Panc1 (cell line): ENCODE data around the gene TMEM141. TPM values are rescaled to one million over a fixed set of nuclear protein-coding genes. Genes with fewer than 3 reads are reported as not detected.

Experiments used
- ATAC-seq: fragments of 200-7000 bp; cut with Tn5 transposase; 2 replicates; pipeline ENCODE4 v1.9.1; 2020; ENCODE audit warnings: mild to moderate bottlenecking, moderate library complexity
- BruUV-seq: library from RNA; stranded (reverse); fragments of 400-500 nt; replicated peaks from 2 replicates; lab custom pipeline; 2021; lab: Mats Ljungman, UMichigan
- CTCF ChIA-PET: fragments of 300-600 bp; sonication (Branson Sonifier 250); formaldehyde crosslinking; loops from one replicate; lab custom pipeline; 2022; ENCODE audit warnings: antibody characterized with exemption; lab: Charles Lee
- POLR2A ChIA-PET: fragments of 300-600 bp; sonication (Branson Sonifier 250); formaldehyde crosslinking; loops from one replicate; lab custom pipeline; 2022; ENCODE audit warnings: antibody characterized with exemption; lab: Charles Lee
- DNase-seq: peaks from one replicate; pipeline ENCODE4 v3.0.0-alpha.2; 2010; ENCODE audit warnings: low read depth, low spot score
- H3K27ac ChIP-seq: 2 replicates; pipeline ENCODE4 v1.5.1; 2011; ENCODE audit warnings: mild to moderate bottlenecking, low read length, inconsistent platforms
- H3K27me3 ChIP-seq: fragments of 200-500 bp; sonication (Bioruptor generic); 2 replicates; pipeline ENCODE4 v1.6.0; 2014; ENCODE audit warnings: low read length, inconsistent platforms; ENCODE audit not compliant: control insufficient read depth, insufficient read depth
- H3K36me3 ChIP-seq: fragments of 200-500 bp; sonication (Bioruptor generic); 2 replicates; pipeline ENCODE4 v1.5.1; 2014; ENCODE audit warnings: inconsistent platforms, mild to moderate bottlenecking, low read length, moderate library complexity; ENCODE audit not compliant: control insufficient read depth, insufficient read depth
- H3K4me1 ChIP-seq: 2 replicates; pipeline ENCODE4 v1.5.1; 2011; ENCODE audit warnings: inconsistent platforms, mild to moderate bottlenecking, low read length, moderate library complexity; ENCODE audit not compliant: control insufficient read depth, insufficient read depth
- H3K4me3 ChIP-seq, 2 experiments: 2 replicates each; pipeline ENCODE4 v1.5.1; 2011 to 2012; ENCODE audit warnings: low read depth in 2 of 2, low read length in 2 of 2, mild to moderate bottlenecking in 2 of 2, inconsistent platforms in 1 of 2, moderate library complexity in 1 of 2
- H3K9me3 ChIP-seq: fragments of 200-500 bp; sonication (Bioruptor generic); 2 replicates; pipeline ENCODE4 v1.5.1; 2014; ENCODE audit warnings: low read depth, mild to moderate bottlenecking, inconsistent platforms, low read length, moderate library complexity; ENCODE audit not compliant: control insufficient read depth, insufficient read depth
- CTCF ChIP-seq: fragments of 450-650 bp; IDR thresholded peaks from 2 replicates; pipeline ENCODE4 v1.5.1; 2017; ENCODE audit warnings: mild to moderate bottlenecking
- POLR2AphosphoS5 ChIP-seq: IDR thresholded peaks from 2 replicates; pipeline ENCODE4 v1.6.1; 2012; ENCODE audit warnings: mild to moderate bottlenecking, low read depth, low read length, moderate library complexity
- SIN3A ChIP-seq: IDR thresholded peaks from 2 replicates; pipeline ENCODE4 v1.6.1; 2012; ENCODE audit warnings: low read depth, mild to moderate bottlenecking, low read length, moderate library complexity, borderline replicate concordance; ENCODE audit not compliant: insufficient read depth
- TCF7L2 ChIP-seq: IDR thresholded peaks from 2 replicates; pipeline ENCODE4 v1.6.1; 2011; ENCODE audit warnings: mild to moderate bottlenecking, low read depth, low read length, inconsistent platforms
- in situ Hi-C: cut with HindIII; loops from 2 replicates; pipeline ENCODE4 v1.10.0; 2016; ENCODE audit warnings: low sequenced_read_pairs, low pct_unique_long_range_greater_than_20kb
- intact Hi-C: fragments of 100-400 bp; cut with micrococcal nuclease; formaldehyde crosslinking; loops from one replicate; pipeline ENCODE4 v1.10.0; 2022; ENCODE audit not compliant: unreplicated experiment
- total RNA-seq: library from RNA; stranded (reverse); gene quantifications from one replicate; pipeline ENCODE4 v1.2.1, GENCODE V29; 2021; ENCODE audit not compliant: unreplicated experiment
- TF ChIP-seq, protein P1 (sequence below), 2 experiments: IDR thresholded peaks; 2 replicates each; pipeline ENCODE4 v1.6.1; 2011 to 2012; ENCODE audit warnings: low read depth in 2 of 2, control low read depth in 1 of 2, low read length in 1 of 2, mild to moderate bottlenecking in 1 of 2, moderate library complexity in 1 of 2; ENCODE audit not compliant: insufficient read depth in 1 of 2

TMEM141 gene
- total RNA-seq, 1 experiment from 2014 or later, result 53.5 TPM

GRCh38 chr9:136759436-136760325 lies 31.5 kb upstream of the TMEM141 start:
- DNase-seq, result no peak
- Histone ChIP-seq H3K36me3 (no peaks in the 10 kb centered on the region), H3K27ac (no peak overlapping the region), H3K4me3 (no peak overlapping the region), H3K9me3 (no peaks in the 10 kb centered on the region), H3K27me3 (no peaks in the 10 kb centered on the region), H3K4me1 (peaks cover 3% of the 10 kb centered on the region; the same call in 1 of the 2 replicates)
- ChIA-PET CTCF (no interaction called here), POLR2A (no interaction called here)
- intact Hi-C loops, result no loop called here
- ATAC-seq, result no peak
- in situ Hi-C loops, result no loop called here
- BruUV-seq, result no TSS peak
- TF ChIP-seq, protein P1, sequence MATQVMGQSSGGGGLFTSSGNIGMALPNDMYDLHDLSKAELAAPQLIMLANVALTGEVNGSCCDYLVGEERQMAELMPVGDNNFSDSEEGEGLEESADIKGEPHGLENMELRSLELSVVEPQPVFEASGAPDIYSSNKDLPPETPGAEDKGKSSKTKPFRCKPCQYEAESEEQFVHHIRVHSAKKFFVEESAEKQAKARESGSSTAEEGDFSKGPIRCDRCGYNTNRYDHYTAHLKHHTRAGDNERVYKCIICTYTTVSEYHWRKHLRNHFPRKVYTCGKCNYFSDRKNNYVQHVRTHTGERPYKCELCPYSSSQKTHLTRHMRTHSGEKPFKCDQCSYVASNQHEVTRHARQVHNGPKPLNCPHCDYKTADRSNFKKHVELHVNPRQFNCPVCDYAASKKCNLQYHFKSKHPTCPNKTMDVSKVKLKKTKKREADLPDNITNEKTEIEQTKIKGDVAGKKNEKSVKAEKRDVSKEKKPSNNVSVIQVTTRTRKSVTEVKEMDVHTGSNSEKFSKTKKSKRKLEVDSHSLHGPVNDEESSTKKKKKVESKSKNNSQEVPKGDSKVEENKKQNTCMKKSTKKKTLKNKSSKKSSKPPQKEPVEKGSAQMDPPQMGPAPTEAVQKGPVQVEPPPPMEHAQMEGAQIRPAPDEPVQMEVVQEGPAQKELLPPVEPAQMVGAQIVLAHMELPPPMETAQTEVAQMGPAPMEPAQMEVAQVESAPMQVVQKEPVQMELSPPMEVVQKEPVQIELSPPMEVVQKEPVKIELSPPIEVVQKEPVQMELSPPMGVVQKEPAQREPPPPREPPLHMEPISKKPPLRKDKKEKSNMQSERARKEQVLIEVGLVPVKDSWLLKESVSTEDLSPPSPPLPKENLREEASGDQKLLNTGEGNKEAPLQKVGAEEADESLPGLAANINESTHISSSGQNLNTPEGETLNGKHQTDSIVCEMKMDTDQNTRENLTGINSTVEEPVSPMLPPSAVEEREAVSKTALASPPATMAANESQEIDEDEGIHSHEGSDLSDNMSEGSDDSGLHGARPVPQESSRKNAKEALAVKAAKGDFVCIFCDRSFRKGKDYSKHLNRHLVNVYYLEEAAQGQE (IDR thresholded peaks at IDR 0.05; ENCODE audit: insufficient read depth in 1 of 2, low read depth in 2 of 2, low read length in 1 of 2), result no peak
- no peak for TF ChIP-seq TCF7L2
- no peak for TF ChIP-seq CTCF
- no peak for TF ChIP-seq POLR2AphosphoS5
- no peak for TF ChIP-seq SIN3A

- CTCF ChIA-PET, result no interaction called here
- no peaks in the 10 kb centered on the region for H3K36me3 ChIP-seq
- H3K27ac ChIP-seq, result no peak overlapping the region
- H3K27me3 ChIP-seq, result no peaks in the 10 kb centered on the region
- ATAC-seq (no peak), DNase-seq (no peak)
- POLR2A ChIA-PET, result no interaction called here
- intact Hi-C loops, result no loop called here
- in situ Hi-C loops, result no loop called here
- peaks cover 3% of the 10 kb centered on the region; the same call in 1 of the 2 replicates for H3K4me1 ChIP-seq
- H3K9me3 ChIP-seq, result no peaks in the 10 kb centered on the region
- TF ChIP-seq, protein P1 (IDR thresholded peaks at IDR 0.05; ENCODE audit: insufficient read depth in 1 of 2, low read depth in 2 of 2, low read length in 1 of 2), result no peak
- TF ChIP-seq SIN3A (no peak), CTCF (no peak), TCF7L2 (no peak), POLR2AphosphoS5 (no peak)
- H3K4me3 ChIP-seq, result no peak overlapping the region
- BruUV-seq, result no TSS peak
Measured at GRCh38 chr9:136760424-136760823, 30.7 kb upstream of the TMEM141 start.
